HG03066 (cell line): Measurements from ENCODE around the gene TBXAS1.
"Not testable (repeated sequence)": the region's sequence is repeated elsewhere in the genome, so short reads cannot be mapped to it uniquely, and the experiment has no call there.

Experiments used
- ATAC-seq: cut with Tn5 transposase; IDR thresholded peaks from one replicate; pipeline ENCODE4 v1.9.1; 2021; ENCODE audit warnings: low read depth; ENCODE audit not compliant: unreplicated experiment

Gene TBXAS1

DNA sequence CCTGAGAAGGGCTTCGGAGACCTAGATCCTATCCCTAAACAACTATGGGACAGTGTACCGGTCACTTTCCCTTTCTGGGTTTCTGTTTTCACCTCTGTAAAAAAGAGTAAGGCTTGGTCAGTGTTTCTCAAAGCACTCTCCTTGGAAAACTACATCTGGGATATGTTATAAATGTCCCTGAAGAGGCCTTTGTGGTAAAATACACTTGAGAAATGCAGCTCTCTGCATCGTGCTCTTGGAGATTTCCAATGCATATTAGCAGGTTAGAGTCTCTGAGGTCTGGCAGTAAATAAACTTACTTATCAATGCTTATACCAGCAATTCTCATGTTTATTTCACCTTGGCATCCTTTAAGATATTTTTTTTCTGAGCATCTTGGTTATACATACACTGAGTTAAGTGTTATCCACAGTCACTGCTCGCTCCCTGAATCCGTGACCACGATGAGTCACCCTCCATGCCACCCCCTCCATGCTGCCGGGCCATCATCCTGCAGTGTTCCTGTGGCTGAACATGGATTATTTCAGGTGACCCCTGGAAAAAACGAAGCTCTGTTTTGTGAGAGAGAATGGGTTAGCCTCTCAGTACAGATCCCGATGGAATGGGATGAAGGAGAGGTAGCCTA lies 3.3 kb upstream of the TBXAS1 start:
- ATAC-seq = no peak

DNA sequence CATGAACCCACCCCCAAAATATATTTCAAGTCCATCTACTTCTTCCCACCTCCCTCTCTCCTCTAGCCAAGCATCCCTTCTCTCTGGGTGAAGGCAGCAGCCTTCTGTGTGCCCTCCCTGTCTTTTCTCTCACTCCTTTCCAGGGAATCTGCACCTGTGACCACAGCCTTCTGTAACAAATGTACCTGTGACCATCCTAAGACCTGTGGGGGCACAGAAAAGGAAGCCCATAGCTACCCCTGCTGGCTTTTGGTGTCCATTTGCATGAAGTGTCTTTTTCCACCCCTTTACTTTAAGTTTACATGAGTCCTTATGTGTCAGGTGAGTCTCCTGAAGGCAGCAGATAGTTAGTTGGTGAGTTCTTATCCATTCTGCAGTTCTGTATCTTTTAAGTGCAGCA lies 2.0 kb upstream of the TBXAS1 start:
- ATAC-seq = no peak

DNA sequence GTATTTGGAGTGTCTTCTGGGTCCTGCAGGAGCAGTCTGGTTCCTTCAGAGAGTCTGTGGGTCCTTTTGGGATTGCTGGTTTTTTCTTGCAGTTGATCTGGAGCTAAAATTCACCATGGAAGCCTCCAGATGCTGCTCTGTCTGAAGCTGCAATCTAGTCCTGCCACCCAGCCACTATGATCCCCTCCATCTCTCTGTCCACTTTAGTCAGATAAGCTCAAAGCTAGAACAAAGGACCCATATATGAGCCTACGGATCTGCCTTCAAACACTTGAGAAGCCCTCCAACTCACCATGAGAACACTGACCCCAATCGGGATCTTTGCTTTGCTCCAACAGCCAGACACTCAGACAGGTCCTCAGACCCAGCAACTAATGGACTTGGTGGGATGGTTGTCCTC lies 618 bp upstream of the TBXAS1 start:
- no peak for ATAC-seq

DNA sequence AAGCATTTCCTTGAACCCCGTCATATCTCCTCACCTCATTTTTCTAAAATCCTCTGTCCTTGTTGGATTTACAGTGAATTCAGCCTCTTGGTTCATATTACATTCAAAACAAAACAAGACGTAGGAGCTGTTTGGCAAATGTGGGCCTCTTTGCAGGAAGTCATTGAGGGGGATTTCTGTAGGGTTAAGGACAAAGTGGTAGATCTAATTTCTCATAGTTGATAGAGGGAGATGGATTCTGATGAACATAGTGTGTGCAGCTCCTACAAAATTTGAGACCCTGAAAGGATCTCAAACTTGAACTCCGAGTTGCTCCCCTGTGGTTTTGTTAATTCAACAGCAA lies 682 bp downstream of the TBXAS1 start:
- peak; percentile 16 for ATAC-seq

DNA sequence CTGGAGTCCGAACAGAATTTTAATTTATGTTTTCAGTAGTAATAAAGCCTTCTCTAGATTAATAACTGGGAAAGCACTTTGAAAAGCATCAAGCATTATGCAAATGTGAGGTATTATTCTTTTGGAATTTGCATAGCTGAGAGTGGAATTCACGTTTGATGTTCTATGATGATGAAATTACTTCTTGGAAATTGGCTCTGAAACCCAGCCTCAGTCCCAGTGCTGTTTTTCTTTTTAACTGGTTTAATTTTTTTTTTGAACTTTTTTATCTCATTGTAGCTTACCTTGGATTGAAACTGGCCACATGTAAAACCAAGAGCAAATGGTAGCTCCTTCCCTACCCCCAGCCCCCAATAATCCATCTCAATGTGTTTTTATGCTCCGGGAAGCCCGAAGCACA lies 1.2 kb downstream of the TBXAS1 start:
- ATAC-seq = no peak

DNA sequence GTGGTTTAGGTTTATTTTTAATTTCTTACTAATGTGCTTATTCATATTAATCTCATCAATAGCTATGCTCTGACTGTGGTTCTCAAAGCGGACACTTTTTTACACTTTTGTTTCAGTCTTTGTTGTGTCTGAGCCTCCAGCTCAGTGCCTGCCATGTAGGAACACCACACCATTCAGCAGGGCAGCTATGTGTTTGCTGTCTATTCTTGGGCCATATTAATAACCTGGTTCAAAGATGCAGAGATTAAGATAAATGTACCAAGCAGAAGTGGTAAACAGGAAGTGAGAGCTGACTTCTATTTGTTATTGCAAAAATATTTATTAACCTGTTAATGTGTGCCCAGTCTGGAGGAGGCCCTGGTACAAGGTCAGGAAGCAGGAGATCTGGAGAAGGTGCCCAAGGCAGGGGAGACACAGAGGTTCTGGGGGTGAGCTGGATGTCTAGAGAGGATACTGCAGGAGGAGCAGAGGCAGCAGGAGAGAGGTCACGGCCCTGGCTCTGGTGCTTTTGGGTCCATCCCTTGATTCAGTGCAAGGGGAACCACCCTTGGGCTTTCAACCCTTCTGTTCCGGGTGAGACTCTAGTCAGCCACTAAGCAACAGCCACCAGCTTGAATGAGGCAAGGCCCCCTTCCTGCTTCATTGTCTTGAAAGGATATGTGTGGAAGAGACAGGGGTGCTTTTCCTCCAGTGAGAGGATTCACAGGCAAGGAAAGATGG lies 1.9 kb downstream of the TBXAS1 start:
- ATAC-seq = peak; percentile 39

DNA sequence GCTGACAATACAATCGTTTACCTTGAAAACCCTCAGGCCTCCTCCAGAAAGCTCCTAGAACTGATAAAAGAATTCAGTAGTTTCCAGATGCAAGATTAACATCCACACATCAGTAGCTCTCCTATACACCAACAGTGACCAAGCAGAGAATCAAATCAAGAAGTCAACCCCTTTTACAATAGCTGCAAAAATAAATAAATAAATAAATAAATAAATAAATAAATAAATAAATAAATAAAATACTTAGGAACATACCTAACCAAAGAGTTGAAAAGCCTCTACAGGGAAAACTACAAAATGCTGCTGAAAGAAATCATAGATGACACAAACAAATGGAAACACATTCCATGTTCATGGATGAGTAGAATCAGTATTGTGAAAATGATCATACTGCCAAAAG lies 6.8 kb downstream of the TBXAS1 start:
- not testable (repeated sequence) for ATAC-seq

DNA sequence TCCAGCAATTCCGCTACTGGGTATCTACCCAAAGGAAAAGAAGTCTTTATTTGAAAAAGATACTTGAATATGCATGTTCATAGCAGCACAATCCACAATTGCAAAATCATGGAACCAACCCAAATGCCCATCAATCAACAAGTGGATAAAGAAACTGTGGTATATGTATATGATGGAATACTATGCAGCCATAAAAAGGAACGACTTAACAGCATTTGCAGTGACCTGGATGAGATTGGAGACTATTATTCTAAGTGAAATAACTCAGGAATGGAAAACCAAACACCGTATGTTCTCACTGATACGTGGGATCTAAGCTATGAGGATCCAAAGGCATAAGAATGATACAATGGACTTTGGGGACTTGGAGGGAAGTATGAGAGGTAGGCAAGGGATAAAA lies 8.2 kb downstream of the TBXAS1 start:
- not testable (repeated sequence) for ATAC-seq

DNA sequence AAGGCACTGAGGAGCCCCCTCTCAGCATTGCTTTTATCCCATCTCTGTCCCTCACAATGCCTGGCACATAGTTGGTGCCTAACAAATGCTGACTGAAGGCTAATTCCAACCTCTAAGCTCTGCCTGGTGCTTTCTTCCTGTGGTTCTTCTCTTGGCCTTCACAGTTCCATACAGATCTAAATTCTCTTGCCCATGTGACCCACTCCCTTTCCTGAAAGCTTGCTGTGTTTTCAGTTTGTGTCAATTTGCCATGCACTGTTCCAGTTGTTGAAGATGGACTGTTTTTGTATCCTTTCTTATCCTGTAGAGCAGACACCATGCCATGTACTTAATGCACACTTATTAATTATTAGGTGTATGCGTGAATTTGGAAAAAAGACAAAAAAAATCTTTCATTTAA lies 9.2 kb downstream of the TBXAS1 start:
- no peak for ATAC-seq

DNA sequence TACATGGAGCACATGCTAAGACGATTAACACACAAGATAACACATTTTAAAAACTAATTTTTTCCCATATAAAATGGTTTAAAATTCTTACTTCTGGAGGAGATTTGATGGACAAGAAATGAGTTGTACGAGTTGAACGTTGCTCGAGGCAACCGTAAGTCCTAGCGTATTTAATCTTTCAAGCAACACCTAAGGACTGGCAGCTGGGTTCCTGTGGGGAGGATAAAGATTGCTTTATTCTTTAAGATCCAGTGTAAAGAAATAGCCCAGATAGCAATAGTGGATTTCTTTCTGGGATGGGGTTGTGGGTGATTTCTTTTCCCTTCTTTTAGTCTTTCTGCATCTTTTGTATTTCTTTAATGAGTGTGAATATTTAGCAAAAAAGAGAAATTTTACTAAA lies 9.8 kb downstream of the TBXAS1 start:
- no peak for ATAC-seq

DNA sequence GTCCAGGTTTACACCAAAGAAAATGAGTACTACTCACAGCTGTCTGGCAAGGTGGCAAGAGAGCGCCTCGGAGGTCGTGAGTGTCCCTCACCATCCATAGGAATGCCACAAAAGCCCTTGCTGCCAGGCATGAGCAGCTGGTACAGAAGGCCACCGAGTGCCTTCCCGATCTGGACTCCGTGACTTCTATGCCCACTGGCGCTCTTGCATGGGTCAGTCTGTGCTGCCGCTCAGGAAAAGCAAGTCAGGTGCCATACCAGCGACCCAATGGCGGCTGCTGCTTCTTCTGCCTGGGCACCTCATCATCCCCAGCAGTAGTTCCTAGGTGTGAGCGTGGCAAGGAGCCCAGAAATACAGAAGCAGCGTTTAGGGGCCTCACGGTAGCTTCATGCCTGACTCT lies 11.7 kb downstream of the TBXAS1 start:
- ATAC-seq = no peak

DNA sequence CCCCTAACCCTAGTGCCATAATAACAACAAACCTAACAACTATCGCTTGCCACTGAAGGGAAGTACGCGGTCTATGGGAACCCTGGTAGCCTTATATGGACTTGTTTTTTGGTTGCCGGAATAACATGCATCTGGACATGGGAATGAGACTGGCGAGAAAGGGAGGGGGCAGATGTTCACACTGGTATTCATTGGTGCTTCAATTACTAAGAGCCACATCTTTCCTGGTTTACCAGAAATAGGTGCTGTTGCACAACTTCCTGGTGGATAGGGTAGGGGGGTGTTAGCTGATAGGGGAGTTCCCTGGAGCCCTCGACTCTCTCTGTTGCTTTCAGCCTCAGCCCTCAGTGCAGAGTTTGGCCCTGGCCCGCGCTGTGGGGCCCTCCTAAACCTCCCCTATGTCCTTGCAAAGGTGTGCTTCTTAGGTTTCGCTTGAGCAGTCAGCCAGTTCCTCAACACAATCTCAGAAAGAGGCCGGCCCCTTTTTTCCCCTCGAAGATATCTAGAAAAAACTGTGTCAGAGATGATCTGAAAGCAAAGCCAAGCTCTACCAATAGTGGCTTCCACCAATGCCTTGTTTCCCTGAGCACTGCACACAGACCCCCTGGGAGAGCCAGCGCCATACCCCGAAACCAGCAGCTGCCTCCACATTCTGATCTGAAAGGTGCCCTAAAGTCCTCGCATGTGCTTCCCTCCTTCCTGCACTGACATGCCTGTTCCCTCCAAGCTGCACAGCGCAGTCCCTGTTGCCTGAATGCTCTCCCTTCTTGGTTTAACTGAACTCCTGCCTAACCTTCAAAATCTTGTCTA lies 13.5 kb downstream of the TBXAS1 start:
- ATAC-seq = no peak

DNA sequence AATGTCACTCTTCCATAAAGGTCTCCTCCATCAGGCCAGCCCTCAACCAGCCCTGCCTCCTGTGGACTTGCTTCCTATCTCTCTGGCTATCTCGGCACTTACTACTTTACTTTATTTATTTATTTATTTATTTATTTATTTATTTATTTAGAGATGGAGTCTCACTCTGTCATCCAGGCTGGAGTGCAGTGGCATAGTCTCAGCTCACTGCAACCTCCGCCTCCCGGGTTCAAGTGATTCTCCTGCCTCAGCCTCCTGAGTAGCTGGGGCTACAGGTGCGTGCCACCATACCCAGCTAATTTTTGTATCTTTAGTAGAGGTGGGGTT lies 14.1 kb downstream of the TBXAS1 start:
- not testable (repeated sequence) for ATAC-seq

DNA sequence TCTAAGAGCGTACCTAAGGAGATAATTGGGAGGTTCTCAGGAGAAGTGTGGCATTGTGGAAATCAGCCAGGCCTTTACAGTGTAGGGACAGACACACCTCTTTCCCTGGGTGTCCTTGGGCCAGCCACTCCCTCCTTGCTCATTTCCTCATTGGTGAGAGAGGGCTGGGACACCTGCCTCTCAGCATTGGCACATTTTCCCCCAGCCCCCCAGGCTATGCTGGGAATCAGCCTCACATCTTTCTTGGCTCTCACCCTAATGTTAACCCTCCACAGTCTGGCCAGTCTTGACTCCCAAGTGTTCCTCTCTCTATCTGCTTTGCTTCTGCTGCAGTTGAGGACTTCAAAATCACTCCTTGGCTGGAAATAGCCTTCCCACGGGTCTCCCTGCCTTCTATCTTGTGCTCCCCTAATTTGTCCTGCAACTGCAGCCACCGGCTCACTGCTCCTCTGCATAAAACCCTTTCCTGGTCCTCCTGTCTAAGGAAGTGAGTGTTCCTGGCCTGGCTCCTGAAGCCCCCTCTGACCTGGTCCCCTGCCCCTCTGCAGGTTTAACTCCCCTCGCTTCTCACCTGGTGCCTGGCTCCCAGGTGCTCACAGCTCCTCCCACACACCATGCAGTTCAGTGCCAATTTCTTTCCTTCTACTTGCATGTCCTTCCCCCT lies 15.8 kb downstream of the TBXAS1 start:
- no peak for ATAC-seq

DNA sequence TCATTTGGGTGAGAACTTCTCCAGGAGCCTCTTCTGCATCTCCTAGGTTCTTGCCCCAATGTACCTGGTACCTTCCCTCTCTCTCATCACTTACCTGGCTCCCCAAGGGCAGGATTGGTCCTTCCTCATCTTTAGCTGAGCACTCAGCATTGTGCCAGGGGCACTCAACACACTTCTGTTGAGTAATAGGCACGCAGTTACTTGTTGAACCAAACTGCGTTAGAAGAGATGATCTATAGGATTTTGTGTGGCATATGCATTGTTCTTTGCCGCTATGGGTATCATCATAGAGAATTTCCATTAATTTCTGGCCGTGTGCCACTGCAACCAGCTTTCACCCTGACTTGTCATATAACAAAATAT lies 16.4 kb downstream of the TBXAS1 start:
- ATAC-seq = no peak

DNA sequence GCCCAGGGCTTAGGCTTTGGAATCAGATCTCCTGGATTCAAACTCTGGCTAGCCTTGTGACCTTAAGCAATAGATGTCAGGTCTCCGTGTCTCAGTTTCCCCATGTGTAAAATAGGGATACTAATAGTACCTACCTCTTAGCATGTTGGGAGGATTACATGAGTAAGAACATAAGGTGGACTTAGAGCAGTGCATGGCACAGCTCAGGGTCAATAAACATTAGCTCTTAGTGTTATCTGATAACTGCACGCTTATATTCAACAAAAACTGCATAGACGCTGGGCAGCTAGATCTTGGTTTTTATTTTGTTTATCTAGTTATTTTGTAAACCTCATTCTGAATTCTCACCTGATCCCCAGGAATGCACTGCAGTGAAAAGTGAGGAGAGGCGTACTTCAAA lies 17.2 kb downstream of the TBXAS1 start:
- ATAC-seq = no peak

DNA sequence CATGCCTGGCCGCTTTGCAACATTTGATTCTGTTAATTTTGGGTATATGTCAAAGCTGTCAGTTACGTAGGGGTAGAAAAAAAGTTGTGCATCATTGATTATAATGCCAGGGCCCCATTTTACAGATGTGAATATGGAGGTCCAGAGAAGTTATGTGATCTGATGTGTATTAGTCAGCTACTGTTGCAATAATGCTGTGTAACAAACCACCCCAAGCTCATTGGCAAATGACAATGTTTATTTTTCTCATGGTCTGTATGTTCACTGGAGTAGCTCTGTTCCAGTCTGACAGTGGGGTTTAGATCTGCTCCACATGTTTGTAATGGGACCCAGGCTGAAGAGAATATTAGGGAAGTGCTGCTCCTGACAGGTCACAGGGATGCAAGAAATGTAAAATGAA lies 19.2 kb downstream of the TBXAS1 start:
- no peak for ATAC-seq

DNA sequence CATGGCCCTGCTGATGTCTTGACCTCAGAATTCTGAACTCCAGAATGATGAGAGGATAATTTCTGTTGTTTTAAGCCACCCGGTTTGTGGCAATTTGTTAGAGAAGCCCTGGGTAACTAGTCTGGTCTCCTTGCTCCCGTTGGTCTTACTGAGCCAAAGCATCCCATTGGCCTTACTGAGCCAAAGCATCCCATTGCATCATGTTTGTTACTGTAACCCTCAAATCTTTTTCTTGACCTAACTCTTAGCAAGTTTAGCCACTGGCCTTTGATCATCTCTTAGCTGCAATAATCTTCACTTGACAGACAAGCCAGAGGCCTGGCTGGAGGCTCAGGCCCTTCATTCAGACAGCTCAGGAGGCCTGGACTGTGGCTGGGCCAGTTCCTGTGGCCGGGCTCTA lies 21.8 kb downstream of the TBXAS1 start:
- no peak for ATAC-seq

DNA sequence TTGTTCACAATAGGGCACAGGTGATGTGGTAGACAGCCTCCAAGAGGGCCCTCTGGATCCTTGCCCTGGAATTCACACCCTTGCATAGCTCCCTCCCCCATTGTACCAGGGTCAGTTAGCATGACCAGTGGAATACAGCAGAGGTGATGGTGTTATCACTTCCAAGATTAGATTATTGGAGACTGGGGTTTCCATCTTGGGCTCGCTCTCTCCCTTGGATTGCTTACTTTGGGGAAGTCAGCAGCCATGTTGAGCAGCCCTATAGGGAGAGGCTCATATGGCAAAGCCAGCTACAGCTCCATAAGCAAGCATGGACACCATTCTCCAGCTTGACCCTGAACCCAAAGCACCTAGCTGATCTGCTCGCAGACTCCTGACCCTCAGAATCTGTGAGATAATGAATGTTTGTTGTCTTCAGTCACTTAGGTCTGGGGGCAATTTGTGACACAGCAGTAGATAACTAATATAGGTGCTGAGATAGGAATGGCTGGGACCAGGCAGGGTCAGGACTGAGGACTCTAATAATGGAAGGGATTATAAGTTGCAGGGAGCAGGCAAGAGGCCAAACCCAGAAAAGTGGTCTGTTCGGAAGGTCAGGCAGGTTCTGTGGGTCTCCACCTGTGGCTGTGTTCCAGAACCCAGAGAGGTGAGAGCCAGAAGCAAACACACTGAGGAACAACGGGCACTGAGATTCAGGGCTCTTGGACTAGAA lies 22.9 kb downstream of the TBXAS1 start:
- ATAC-seq = no peak

DNA sequence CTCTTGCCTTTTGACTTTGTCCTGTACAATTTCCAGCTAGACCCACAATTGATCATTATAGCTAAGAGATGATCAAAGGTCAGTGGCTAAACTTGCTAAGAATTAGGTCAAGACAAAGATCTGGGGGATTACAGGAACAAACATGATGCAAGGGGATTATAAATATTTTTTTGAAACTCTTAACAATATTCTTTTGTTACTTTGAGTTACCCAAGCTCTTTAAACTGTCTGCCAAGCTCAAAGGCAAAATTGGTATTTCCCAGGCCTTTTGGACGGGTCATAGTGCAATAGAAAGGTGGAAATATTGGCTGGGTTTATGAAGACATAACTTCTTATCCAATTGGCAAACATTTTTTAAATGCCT lies 23.4 kb downstream of the TBXAS1 start:
- ATAC-seq = no peak

DNA sequence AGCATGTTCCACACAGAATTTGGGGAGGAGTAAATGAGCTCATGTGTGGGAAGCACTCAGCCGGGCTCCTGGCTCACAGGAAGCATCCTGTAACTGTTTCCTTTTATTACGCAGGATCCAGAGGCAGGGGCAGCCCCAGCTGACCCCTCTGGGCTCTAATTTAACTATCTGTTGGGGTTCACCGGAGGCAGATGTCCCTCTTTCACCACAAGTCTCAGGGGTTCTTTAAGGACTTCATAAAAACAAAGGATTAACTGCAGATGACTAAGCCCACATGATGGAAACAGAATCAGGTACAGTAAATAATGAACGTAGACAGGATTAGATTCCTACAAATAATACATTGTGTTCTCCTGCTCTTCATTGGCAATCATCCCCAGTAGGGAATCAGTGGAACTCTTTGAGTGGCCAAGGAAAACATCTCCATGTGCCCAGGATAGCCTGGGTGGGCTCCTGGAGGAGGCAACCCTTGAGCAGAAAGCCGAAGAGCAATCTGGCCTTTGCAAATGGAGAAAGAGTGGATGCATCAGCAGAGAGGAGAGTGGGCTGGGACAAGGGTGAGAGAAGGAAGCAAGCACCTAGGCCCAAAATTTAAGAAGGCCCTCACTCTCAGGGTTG lies 24.6 kb downstream of the TBXAS1 start:
- ATAC-seq = no peak
